AG09309 (cell line): ENCODE results near the gene IQGAP2.

Experiments
- DNase-seq: peaks from one replicate; pipeline ENCODE4 v3.0.0-alpha.2; 2010; ENCODE audit warnings: low read depth
- H3K4me3 ChIP-seq: 2 replicates; pipeline ENCODE4 v1.5.1; 2011; ENCODE audit warnings: mild to moderate bottlenecking, low read depth, low read length, moderate library complexity; ENCODE audit not compliant: control insufficient read depth
- TF ChIP-seq, protein P1 (sequence below): IDR thresholded peaks from 2 replicates; pipeline ENCODE4 v1.5.1; 2011; ENCODE audit warnings: mild to moderate bottlenecking, low read depth, low read length, inconsistent platforms; ENCODE audit not compliant: insufficient read depth, control insufficient read depth; ENCODE audit errors: missing control alignments

IQGAP2 gene

DNA sequence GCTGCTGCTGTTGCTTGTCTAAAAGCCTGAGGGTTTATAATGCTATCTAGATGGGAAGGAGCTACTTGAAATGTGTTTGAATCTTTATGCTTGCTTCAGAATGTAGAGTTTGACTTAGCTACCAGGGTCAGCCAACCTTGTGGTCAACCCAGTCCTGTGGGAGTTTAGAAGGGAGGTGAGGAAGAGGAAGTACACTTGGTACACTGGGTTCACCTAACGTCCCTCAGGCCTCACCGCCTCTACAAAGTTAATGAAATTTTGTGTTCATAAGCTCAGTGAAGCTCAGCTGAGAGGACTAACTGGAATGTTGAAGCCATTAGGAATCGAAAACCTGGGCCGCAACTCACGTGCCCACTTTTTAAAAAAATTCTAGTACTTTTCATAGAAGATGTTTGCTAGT lies 10.7 kb downstream of the IQGAP2 start:
- TF ChIP-seq, protein P1, sequence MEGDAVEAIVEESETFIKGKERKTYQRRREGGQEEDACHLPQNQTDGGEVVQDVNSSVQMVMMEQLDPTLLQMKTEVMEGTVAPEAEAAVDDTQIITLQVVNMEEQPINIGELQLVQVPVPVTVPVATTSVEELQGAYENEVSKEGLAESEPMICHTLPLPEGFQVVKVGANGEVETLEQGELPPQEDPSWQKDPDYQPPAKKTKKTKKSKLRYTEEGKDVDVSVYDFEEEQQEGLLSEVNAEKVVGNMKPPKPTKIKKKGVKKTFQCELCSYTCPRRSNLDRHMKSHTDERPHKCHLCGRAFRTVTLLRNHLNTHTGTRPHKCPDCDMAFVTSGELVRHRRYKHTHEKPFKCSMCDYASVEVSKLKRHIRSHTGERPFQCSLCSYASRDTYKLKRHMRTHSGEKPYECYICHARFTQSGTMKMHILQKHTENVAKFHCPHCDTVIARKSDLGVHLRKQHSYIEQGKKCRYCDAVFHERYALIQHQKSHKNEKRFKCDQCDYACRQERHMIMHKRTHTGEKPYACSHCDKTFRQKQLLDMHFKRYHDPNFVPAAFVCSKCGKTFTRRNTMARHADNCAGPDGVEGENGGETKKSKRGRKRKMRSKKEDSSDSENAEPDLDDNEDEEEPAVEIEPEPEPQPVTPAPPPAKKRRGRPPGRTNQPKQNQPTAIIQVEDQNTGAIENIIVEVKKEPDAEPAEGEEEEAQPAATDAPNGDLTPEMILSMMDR, result no peak
- DNase-seq, result no peak
- H3K4me3 ChIP-seq, result no peak overlapping the region

DNA sequence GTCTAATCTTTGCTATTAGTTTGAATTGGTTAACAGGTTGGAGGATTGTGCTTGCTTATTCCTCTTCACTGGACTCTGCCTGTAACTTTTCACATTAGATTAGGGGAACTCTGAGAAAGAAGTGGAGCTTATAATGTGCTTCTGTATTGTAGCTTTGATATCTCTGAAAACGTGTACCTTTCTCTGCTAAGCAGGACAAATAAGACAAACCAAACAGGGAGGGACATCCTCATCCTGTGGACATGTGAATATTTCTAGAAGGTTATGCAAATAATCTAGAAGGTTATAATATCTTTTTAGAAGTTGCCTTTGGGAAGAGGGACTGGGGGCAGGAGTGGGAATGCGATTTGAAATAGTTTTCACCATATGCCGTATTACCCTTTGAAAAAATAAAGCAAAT lies 11.7 kb downstream of the IQGAP2 start:
- no peak for DNase-seq
- H3K4me3 ChIP-seq, result no peak overlapping the region
- TF ChIP-seq, protein P1, result no peak

DNA sequence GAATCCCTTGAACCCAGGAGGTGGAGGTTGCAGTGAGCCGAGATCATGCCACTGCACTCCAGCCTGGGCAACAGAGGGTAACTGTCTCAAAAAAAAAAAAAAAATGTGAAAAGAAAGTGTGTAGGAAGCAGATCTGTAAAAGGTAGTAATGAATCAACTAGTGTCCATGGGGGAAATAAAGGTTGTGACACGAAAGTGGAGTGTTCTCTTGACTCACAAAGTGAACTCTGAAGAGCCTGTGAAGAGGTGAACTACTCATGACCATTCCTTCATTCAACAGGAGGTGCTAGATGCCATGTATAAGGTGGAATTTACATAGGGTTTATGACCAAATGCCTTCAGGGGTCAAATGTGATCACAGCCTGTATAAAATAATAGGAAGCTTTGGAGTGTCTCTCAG lies 12.8 kb downstream of the IQGAP2 start:
- TF ChIP-seq, protein P1, result no peak
- no peak overlapping the region for H3K4me3 ChIP-seq
- no peak for DNase-seq

DNA sequence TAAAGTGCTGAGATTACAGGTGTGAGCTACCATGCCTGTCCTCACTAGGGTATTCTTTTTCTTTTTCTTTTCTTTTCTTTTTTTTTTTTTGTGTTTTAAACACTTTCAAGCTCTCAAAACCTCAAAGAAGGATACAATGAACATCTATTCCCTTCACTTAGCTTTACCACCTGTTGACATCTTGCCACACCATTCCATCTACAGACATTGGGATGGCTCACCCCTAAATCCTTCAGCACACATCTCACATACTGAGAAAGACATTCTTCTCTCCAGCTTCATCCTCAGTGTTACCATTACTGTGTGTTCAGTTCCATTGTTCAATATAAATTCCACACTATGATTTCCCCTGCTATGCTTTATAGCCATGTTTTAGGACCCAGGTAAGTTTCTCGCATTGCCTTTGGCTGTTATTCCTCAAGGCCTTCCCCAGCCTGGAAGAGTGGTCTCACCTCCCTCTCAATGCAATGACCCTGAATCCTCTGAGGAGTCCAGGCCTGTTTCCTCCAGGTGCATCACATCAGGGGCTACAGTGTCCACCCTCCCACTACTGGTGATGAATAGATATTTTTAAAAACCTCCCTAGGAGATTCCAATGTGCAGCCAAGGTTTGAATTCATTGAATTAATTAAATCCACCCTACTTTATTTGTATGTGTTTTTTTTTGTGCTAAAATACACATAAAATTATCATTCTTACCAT lies 16.7 kb downstream of the IQGAP2 start:
- no peak for DNase-seq
- TF ChIP-seq, protein P1, result no peak
- no peak overlapping the region for H3K4me3 ChIP-seq

DNA sequence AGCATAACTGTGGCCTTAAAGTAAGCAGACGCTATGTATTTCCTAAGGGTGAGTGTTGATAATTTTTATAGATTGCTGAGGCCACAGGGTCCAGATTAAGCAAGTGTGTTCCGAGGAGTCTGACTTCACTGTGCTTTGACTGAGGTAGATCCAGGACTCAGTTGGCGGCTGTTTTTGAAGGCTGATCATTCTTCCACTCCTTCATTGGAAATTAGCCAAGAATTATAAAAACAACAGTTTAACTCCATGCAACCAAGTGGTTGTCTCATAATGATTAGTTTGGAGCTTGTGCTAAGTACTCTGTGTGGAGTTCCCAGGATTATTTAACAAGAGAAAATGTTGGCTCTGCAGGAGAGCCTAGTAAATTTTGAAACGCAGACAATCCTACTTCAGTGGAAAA lies 19.1 kb downstream of the IQGAP2 start:
- no peak overlapping the region for H3K4me3 ChIP-seq
- TF ChIP-seq, protein P1, result no peak
- no peak for DNase-seq

DNA sequence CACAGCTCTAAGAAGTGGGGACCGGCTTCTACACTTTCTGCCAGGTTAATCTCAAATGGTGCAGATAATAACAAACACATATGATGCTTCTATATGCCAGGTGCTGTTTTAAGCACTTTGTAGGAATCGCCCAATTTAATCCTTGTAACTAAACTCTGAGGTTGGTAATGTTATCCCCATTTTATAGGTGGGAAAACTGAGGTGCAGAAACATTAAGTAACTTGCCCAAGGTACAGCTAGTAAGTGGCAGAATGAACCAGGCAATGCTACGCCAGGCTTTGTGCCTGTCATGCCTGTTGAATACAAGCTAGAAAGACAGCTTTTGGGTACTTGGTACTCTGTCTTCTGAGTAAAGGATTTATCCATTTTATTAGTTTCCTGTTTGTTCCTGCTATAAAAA lies 19.7 kb downstream of the IQGAP2 start:
- H3K4me3 ChIP-seq, result no peak overlapping the region
- TF ChIP-seq, protein P1, result no peak

More for the DNA sequence above, 19.7 kb downstream of the IQGAP2 start:
- no peak for DNase-seq
